ENCODE data around the gene CRISPLD2.
"Not testable (repeated sequence)": the region's sequence is repeated elsewhere in the genome, so short reads cannot be mapped to it uniquely, and the experiment has no call there.

Gene CRISPLD2

DNA sequence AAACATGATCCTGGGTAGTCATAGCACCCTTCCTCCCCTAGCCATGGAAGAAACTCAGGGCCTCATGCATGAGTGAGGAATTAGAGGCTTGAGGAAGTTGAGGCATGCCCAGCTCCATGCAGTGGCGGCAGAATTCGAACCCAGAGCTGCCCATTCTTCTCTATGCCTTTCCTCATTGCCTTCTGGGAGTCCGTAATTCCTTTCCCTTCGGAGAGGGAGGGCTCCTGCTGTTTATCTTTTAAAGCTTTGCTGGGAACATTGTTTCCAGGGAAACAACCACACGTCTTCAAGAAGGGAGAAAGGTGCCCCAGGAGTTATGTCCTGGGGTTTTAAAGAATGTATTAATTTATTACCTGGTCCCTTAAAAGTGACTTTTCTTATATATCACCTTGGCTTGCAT lies 8.5 kb downstream of the CRISPLD2 start:
- H3K4me1 ChIP-seq (ENCODE audit: control insufficient read depth in 1 of 2, insufficient read depth in 2 of 2, low read length in 2 of 2) = peaks cover 0 to 2% of the 10 kb centered on the region in 2 donors
- no peaks in the 10 kb centered on the region for H3K9me3 ChIP-seq (ENCODE audit: control insufficient read depth in 1 of 2, low read length in 2 of 2)

GRCh38 chr16:84829168-84829965 lies 9.6 kb downstream of the CRISPLD2 start:
- H3K4me1 ChIP-seq (ENCODE audit: control insufficient read depth in 1 of 2, insufficient read depth in 2 of 2, low read length in 2 of 2) = peaks cover 0 to 8% of the 10 kb centered on the region in 2 donors
- H3K9ac ChIP-seq (ENCODE audit: low read depth in 1 of 2, low read length in 2 of 2) = peak overlapping the region in 1 of 2 donors; percentile 23
- no peaks in the 10 kb centered on the region for H3K9me3 ChIP-seq (ENCODE audit: control insufficient read depth in 1 of 2, low read length in 2 of 2)

More for the DNA sequence above, 8.5 kb downstream of the CRISPLD2 start:
- H3K27me3 ChIP-seq (ENCODE audit: control insufficient read depth in 1 of 2, insufficient read depth in 2 of 2, low read length in 2 of 2) = peaks cover 0 to 2% of the 10 kb centered on the region in 2 donors
- H3K27ac ChIP-seq (ENCODE audit: low read depth, low read length) = no peak overlapping the region
- no peak overlapping the region for H3K4me3 ChIP-seq (ENCODE audit: low read depth in 1 of 2, low read length in 2 of 2)
- peaks cover 0 to 5% of the 10 kb centered on the region in 2 donors for H3K36me3 ChIP-seq (ENCODE audit: control insufficient read depth in 1 of 2, insufficient read depth in 2 of 2, low read length in 2 of 2)
- no peak overlapping the region for H3K9ac ChIP-seq (ENCODE audit: low read depth in 1 of 2, low read length in 2 of 2)

DNA sequence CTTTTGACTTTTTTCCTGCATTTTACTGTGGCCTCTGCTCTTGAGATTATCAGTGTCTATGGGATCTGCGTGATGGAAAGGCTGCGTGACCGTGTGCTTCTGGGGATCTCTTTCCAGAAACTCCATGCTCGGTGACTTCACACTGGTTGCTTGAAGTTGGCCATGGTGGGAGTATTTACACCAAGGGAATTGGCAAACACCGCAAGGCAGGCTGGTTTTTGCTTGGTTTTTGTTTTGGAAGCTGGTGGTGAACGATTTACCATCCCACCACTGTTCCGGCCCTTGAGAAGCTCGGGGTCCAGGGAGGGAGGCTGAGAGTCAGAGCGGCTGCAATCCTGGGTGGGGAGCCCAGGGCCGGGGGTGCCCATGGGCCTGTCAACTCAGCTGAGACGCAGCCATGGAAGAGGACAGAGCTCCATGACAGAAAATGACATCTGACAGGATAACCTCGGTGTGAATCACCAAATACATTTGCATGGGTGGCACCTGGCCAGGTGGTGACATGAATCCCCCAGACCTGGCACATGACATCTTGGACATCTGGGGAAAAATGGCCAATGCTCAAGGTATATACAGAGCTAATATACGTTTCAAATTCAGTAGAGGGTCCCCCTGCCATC lies 11.1 kb downstream of the CRISPLD2 start:
- Histone ChIP-seq H3K36me3 (ENCODE audit: control insufficient read depth in 1 of 2, insufficient read depth in 2 of 2, low read length in 2 of 2) (peaks cover 0 to 5% of the 10 kb centered on the region in 2 donors), H3K27me3 (ENCODE audit: control insufficient read depth in 1 of 2, insufficient read depth in 2 of 2, low read length in 2 of 2) (no peaks in the 10 kb centered on the region), H3K9ac (ENCODE audit: low read depth in 1 of 2, low read length in 2 of 2) (no peak overlapping the region), H3K9me3 (ENCODE audit: control insufficient read depth in 1 of 2, low read length in 2 of 2) (no peaks in the 10 kb centered on the region), H3K27ac (ENCODE audit: low read depth, low read length) (peak overlapping the region; percentile 66), H3K4me1 (ENCODE audit: control insufficient read depth in 1 of 2, insufficient read depth in 2 of 2, low read length in 2 of 2) (peaks cover 0 to 10% of the 10 kb centered on the region in 2 donors), H3K4me3 (ENCODE audit: low read depth in 1 of 2, low read length in 2 of 2) (no peak overlapping the region)

More at GRCh38 chr16:84829168-84829965, 9.6 kb downstream of the CRISPLD2 start:
- Histone ChIP-seq H3K4me3 (ENCODE audit: low read depth in 1 of 2, low read length in 2 of 2) (no peak overlapping the region), H3K27ac (ENCODE audit: low read depth, low read length) (peak overlapping the region; percentile 52), H3K27me3 (ENCODE audit: control insufficient read depth in 1 of 2, insufficient read depth in 2 of 2, low read length in 2 of 2) (no peaks in the 10 kb centered on the region), H3K36me3 (ENCODE audit: control insufficient read depth in 1 of 2, insufficient read depth in 2 of 2, low read length in 2 of 2) (peaks cover 0 to 5% of the 10 kb centered on the region in 2 donors)

- Histone ChIP-seq H3K27ac (ENCODE audit: low read depth, low read length) (peak overlapping the region; percentile 60), H3K4me1 (ENCODE audit: control insufficient read depth in 1 of 2, insufficient read depth in 2 of 2, low read length in 2 of 2) (peaks cover 0 to 10% of the 10 kb centered on the region in 2 donors)
- not testable (repeated sequence) for H3K9me3 ChIP-seq (ENCODE audit: control insufficient read depth in 1 of 2, low read length in 2 of 2); H3K9ac ChIP-seq (ENCODE audit: low read depth in 1 of 2, low read length in 2 of 2); H3K36me3 ChIP-seq (ENCODE audit: control insufficient read depth in 1 of 2, insufficient read depth in 2 of 2, low read length in 2 of 2); H3K4me3 ChIP-seq (ENCODE audit: low read depth in 1 of 2, low read length in 2 of 2); H3K27me3 ChIP-seq (ENCODE audit: control insufficient read depth in 1 of 2, insufficient read depth in 2 of 2, low read length in 2 of 2)
Measured at GRCh38 chr16:84831728-84832127, 11.9 kb downstream of the CRISPLD2 start.

DNA sequence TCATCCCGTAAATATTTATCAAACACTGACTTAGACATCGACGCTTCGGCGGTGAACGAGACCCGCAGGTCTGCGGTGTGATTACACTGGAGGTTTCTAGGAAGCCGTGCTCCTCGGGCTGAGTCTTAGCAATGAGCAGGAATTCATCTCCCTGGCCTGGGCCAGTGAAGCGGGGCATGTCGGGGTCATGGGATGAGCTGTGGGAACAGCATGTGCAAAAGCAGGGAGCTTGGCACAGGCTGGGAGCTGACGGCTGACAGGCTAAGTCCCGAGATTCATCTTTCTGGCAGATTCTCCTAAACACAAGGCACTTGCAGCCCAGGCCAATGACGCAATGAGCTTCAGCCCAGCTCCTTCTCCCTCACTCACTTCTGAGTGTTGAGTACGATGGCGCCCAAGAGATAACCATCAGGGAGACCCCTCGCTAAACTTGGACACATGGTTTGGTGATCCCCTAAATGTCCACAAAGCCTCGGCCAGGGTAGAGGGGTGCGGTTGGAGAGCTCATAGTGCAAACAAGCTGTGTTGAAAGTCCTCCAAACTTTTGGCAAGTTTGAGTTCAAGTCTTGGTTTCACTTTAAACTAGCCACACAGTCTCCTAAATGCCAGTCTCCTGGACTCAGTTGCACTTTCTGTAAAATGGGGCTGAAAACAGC lies 12.8 kb downstream of the CRISPLD2 start:
- Histone ChIP-seq H3K36me3 (ENCODE audit: control insufficient read depth in 1 of 2, insufficient read depth in 2 of 2, low read length in 2 of 2) (peaks cover 0 to 5% of the 10 kb centered on the region in 2 donors), H3K27me3 (ENCODE audit: control insufficient read depth in 1 of 2, insufficient read depth in 2 of 2, low read length in 2 of 2) (no peaks in the 10 kb centered on the region), H3K4me3 (ENCODE audit: low read depth in 1 of 2, low read length in 2 of 2) (no peak overlapping the region), H3K4me1 (ENCODE audit: control insufficient read depth in 1 of 2, insufficient read depth in 2 of 2, low read length in 2 of 2) (peaks cover 0 to 10% of the 10 kb centered on the region in 2 donors), H3K27ac (ENCODE audit: low read depth, low read length) (peak overlapping the region; percentile 60), H3K9ac (ENCODE audit: low read depth in 1 of 2, low read length in 2 of 2) (peak overlapping the region in 1 of 2 donors; percentile 16), H3K9me3 (ENCODE audit: control insufficient read depth in 1 of 2, low read length in 2 of 2) (no peaks in the 10 kb centered on the region)

- no peaks in the 10 kb centered on the region for H3K27me3 ChIP-seq (ENCODE audit: control insufficient read depth in 1 of 2, insufficient read depth in 2 of 2, low read length in 2 of 2)
- H3K4me3 ChIP-seq (ENCODE audit: low read depth in 1 of 2, low read length in 2 of 2) = no peak overlapping the region
- H3K27ac ChIP-seq (ENCODE audit: low read depth, low read length) = peak overlapping the region; percentile 60
- H3K9me3 ChIP-seq (ENCODE audit: control insufficient read depth in 1 of 2, low read length in 2 of 2) = no peaks in the 10 kb centered on the region
- H3K36me3 ChIP-seq (ENCODE audit: control insufficient read depth in 1 of 2, insufficient read depth in 2 of 2, low read length in 2 of 2) = peaks cover 0 to under 1% of the 10 kb centered on the region in 2 donors
- no peak overlapping the region for H3K9ac ChIP-seq (ENCODE audit: low read depth in 1 of 2, low read length in 2 of 2)
- H3K4me1 ChIP-seq (ENCODE audit: control insufficient read depth in 1 of 2, insufficient read depth in 2 of 2, low read length in 2 of 2) = peaks cover 0 to 10% of the 10 kb centered on the region in 2 donors
Measured at GRCh38 chr16:84833144-84833500, 13.3 kb downstream of the CRISPLD2 start.

- no peak overlapping the region for H3K9ac ChIP-seq (ENCODE audit: low read depth in 1 of 2, low read length in 2 of 2)
- H3K27ac ChIP-seq (ENCODE audit: low read depth, low read length) = peak overlapping the region; percentile 60
- no peak overlapping the region for H3K4me3 ChIP-seq (ENCODE audit: low read depth in 1 of 2, low read length in 2 of 2)
- no peaks in the 10 kb centered on the region for H3K9me3 ChIP-seq (ENCODE audit: control insufficient read depth in 1 of 2, low read length in 2 of 2)
- no peaks in the 10 kb centered on the region for H3K27me3 ChIP-seq (ENCODE audit: control insufficient read depth in 1 of 2, insufficient read depth in 2 of 2, low read length in 2 of 2)
- peaks cover 0 to 10% of the 10 kb centered on the region in 2 donors for H3K4me1 ChIP-seq (ENCODE audit: control insufficient read depth in 1 of 2, insufficient read depth in 2 of 2, low read length in 2 of 2)
- no peaks in the 10 kb centered on the region for H3K36me3 ChIP-seq (ENCODE audit: control insufficient read depth in 1 of 2, insufficient read depth in 2 of 2, low read length in 2 of 2)
Measured at GRCh38 chr16:84833542-84834402, 14.0 kb downstream of the CRISPLD2 start.

DNA sequence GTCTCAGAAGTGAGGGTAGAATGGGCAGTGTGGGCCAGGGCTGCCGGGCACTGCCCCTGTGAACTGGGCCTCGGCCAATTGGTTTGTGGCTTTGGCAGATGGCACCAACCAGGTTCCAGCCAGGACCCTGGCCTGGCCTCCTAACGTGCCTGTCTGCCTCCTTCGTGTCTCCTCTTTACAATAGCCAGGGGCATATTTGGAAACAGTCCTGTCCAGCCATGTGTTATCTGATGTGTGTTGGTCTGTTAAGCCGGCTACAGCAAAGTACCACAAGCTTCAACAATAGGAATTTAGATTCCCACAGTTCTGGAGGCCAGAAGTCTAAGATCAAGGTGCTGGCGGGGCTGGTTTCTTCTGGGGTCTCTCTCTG lies 14.6 kb downstream of the CRISPLD2 start:
- Histone ChIP-seq H3K36me3 (ENCODE audit: control insufficient read depth in 1 of 2, insufficient read depth in 2 of 2, low read length in 2 of 2) (no peaks in the 10 kb centered on the region), H3K27me3 (ENCODE audit: control insufficient read depth in 1 of 2, insufficient read depth in 2 of 2, low read length in 2 of 2) (peaks cover 0 to 2% of the 10 kb centered on the region in 2 donors), H3K27ac (ENCODE audit: low read depth, low read length) (peak overlapping the region; percentile 60), H3K4me3 (ENCODE audit: low read depth in 1 of 2, low read length in 2 of 2) (no peak overlapping the region), H3K4me1 (ENCODE audit: control insufficient read depth in 1 of 2, insufficient read depth in 2 of 2, low read length in 2 of 2) (peaks cover 0 to 10% of the 10 kb centered on the region in 2 donors), H3K9me3 (ENCODE audit: control insufficient read depth in 1 of 2, low read length in 2 of 2) (no peaks in the 10 kb centered on the region), H3K9ac (ENCODE audit: low read depth in 1 of 2, low read length in 2 of 2) (no peak overlapping the region)

- peak overlapping the region; percentile 75 for H3K27ac ChIP-seq (ENCODE audit: low read depth, low read length)
- H3K9ac ChIP-seq (ENCODE audit: low read depth in 1 of 2, low read length in 2 of 2) = no peak overlapping the region
- no peaks in the 10 kb centered on the region for H3K9me3 ChIP-seq (ENCODE audit: control insufficient read depth in 1 of 2, low read length in 2 of 2)
- no peak overlapping the region for H3K4me3 ChIP-seq (ENCODE audit: low read depth in 1 of 2, low read length in 2 of 2)
- no peaks in the 10 kb centered on the region for H3K36me3 ChIP-seq (ENCODE audit: control insufficient read depth in 1 of 2, insufficient read depth in 2 of 2, low read length in 2 of 2)
- peaks cover 0 to 4% of the 10 kb centered on the region in 2 donors for H3K27me3 ChIP-seq (ENCODE audit: control insufficient read depth in 1 of 2, insufficient read depth in 2 of 2, low read length in 2 of 2)
- peaks cover 0 to 10% of the 10 kb centered on the region in 2 donors for H3K4me1 ChIP-seq (ENCODE audit: control insufficient read depth in 1 of 2, insufficient read depth in 2 of 2, low read length in 2 of 2)
Measured at GRCh38 chr16:84836234-84836647, 16.5 kb downstream of the CRISPLD2 start.

Measured in duodenal mucosa (tissue), 2 donors.